HepG2 (cell line): ENCODE measurements around the gene CD248. TPM values are rescaled to one million over a fixed set of nuclear protein-coding genes. Genes with fewer than 3 reads are reported as not detected.

Experiments used
- IKZF4 ChIP-seq: sonication (generic); formaldehyde crosslinking; IDR thresholded peaks from 2 replicates; pipeline ENCODE4 v1.5.1; 2020; ENCODE audit warnings: borderline replicate concordance, mild to moderate bottlenecking, low read depth, missing genetic modification reagents; ENCODE audit errors: not compliant biosample characterization
- MYPOP ChIP-seq: sonication (generic); formaldehyde crosslinking; IDR thresholded peaks from 2 replicates; pipeline ENCODE4 v1.8.1; 2023; ENCODE audit warnings: mild to moderate bottlenecking, moderate library complexity, missing genetic modification reagents
- POLR2A ChIP-seq, 2 experiments: IDR thresholded peaks; 2 replicates each; pipeline ENCODE4 v1.6.1; 2011; ENCODE audit warnings: low read depth in 2 of 2, low read length in 2 of 2, mild to moderate bottlenecking in 1 of 2, moderate library complexity in 1 of 2; ENCODE audit not compliant: insufficient read depth in 1 of 2
- RBM39 ChIP-seq: fragments of 200-400 bp; formaldehyde crosslinking; IDR thresholded peaks from one replicate; pipeline ENCODE4 v1.6.1; 2018; ENCODE audit warnings: antibody characterized with exemption, mild to moderate bottlenecking, low read depth, low read length; ENCODE audit not compliant: poor library complexity, severe bottlenecking
- RNF2 ChIP-seq: fragments of 450-650 bp; conservative IDR thresholded peaks from 2 replicates; pipeline ENCODE4 v1.6.1; 2016; ENCODE audit warnings: low read depth
- SAFB2 ChIP-seq: sonication (generic); formaldehyde crosslinking; IDR thresholded peaks from 2 replicates; pipeline ENCODE4 v1.5.1; 2020; ENCODE audit warnings: missing genetic modification reagents, low read depth, mild to moderate bottlenecking, borderline replicate concordance
- SPEN ChIP-seq: sonication (generic); formaldehyde crosslinking; IDR thresholded peaks from 2 replicates; pipeline ENCODE4 v1.5.1; 2020; ENCODE audit warnings: low read depth, mild to moderate bottlenecking, missing genetic modification reagents
- TARDBP ChIP-seq: sonication (generic); formaldehyde crosslinking; IDR thresholded peaks from 2 replicates; pipeline ENCODE4 v1.8.0; 2022; ENCODE audit warnings: mild to moderate bottlenecking, missing genetic modification reagents
- THAP11 ChIP-seq: IDR thresholded peaks from 2 replicates; pipeline ENCODE4 v1.6.1; 2016; ENCODE audit warnings: missing biosample characterization, missing genetic modification reagents
- THRA ChIP-seq: sonication (generic); formaldehyde crosslinking; IDR thresholded peaks from 2 replicates; pipeline ENCODE4 v1.4.0; 2020; ENCODE audit warnings: missing genetic modification reagents, borderline replicate concordance
- TOPORS ChIP-seq: sonication (generic); formaldehyde crosslinking; IDR thresholded peaks from 2 replicates; pipeline ENCODE4 v1.8.0; 2023; ENCODE audit warnings: mild to moderate bottlenecking, missing genetic modification reagents
- ZBTB7B ChIP-seq: sonication (generic); formaldehyde crosslinking; IDR thresholded peaks from 2 replicates; pipeline ENCODE4 v1.4.0; 2020; ENCODE audit warnings: missing genetic modification reagents
- ZNF512B ChIP-seq: sonication (generic); formaldehyde crosslinking; IDR thresholded peaks from 2 replicates; pipeline ENCODE4 v1.5.1; 2020; ENCODE audit warnings: missing genetic modification reagents, mild to moderate bottlenecking, borderline replicate concordance
- ZNF558 ChIP-seq: sonication (generic); formaldehyde crosslinking; IDR thresholded peaks from 2 replicates; pipeline ENCODE4 v1.9.0; 2022; ENCODE audit warnings: mild to moderate bottlenecking, missing genetic modification reagents, borderline replicate concordance
- ZNF670 ChIP-seq: sonication (generic); formaldehyde crosslinking; IDR thresholded peaks from 2 replicates; pipeline ENCODE4 v1.8.0; 2022; ENCODE audit warnings: mild to moderate bottlenecking, missing genetic modification reagents, borderline replicate concordance
- ZNF691 ChIP-seq: sonication (generic); formaldehyde crosslinking; IDR thresholded peaks from 2 replicates; pipeline ENCODE4 v1.4.0; 2020; ENCODE audit warnings: missing genetic modification reagents, low read depth, mild to moderate bottlenecking, borderline replicate concordance
- ZNF737 ChIP-seq: sonication (generic); formaldehyde crosslinking; IDR thresholded peaks from 2 replicates; pipeline ENCODE4 v1.5.0; 2020; ENCODE audit warnings: missing genetic modification reagents, mild to moderate bottlenecking, borderline replicate concordance
- ZSCAN12 ChIP-seq: sonication (generic); formaldehyde crosslinking; IDR thresholded peaks from 2 replicates; pipeline ENCODE4 v1.9.0; 2021; ENCODE audit warnings: mild to moderate bottlenecking, missing genetic modification reagents
- ZSCAN30 ChIP-seq: sonication (generic); formaldehyde crosslinking; IDR thresholded peaks from 2 replicates; pipeline ENCODE4 v1.5.0; 2020; ENCODE audit warnings: mild to moderate bottlenecking, missing genetic modification reagents
- polyA plus RNA-seq, 8 experiments: library from polyadenylated mRNA; depleted of rRNA in 3 of 8; stranded (reverse) in 7 of 8; unstranded in 1 of 8; fragments of >200 nt; fragmentation: Illumina TruSeq in 4 of 8; extraction: Trizol in 4 of 8; gene quantifications; 2 replicates each; pipeline versions ENCODE4 v1.2.1 to v1.2.3, GENCODE V29; 2011 to 2016; ENCODE audit warnings: low read depth in 4 of 8, missing spikeins in 1 of 8, mixed read lengths in 1 of 8; ENCODE audit not compliant: insufficient read depth in 1 of 8
- total RNA-seq, 5 experiments: library from RNA; depleted of rRNA; stranded (reverse); fragments of >200 nt; fragmentation: Illumina TruSeq; extraction: Trizol; gene quantifications; 2 replicates each; pipeline ENCODE4 v1.2.3, GENCODE V29; 2016; ENCODE audit warnings: low read depth in 1 of 5
- TF ChIP-seq, protein P1 (sequence below): IDR thresholded peaks from 2 replicates; pipeline ENCODE4 v1.6.1; 2016; ENCODE audit warnings: mild to moderate bottlenecking, missing biosample characterization, missing genetic modification reagents

CD248 gene
- total and polyA plus RNA-seq, 2 of the 13 experiments (the other 11 are each of a cell fraction or from before 2014, with no cell fraction given) = 0.25 to 0.35 TPM

DNA sequence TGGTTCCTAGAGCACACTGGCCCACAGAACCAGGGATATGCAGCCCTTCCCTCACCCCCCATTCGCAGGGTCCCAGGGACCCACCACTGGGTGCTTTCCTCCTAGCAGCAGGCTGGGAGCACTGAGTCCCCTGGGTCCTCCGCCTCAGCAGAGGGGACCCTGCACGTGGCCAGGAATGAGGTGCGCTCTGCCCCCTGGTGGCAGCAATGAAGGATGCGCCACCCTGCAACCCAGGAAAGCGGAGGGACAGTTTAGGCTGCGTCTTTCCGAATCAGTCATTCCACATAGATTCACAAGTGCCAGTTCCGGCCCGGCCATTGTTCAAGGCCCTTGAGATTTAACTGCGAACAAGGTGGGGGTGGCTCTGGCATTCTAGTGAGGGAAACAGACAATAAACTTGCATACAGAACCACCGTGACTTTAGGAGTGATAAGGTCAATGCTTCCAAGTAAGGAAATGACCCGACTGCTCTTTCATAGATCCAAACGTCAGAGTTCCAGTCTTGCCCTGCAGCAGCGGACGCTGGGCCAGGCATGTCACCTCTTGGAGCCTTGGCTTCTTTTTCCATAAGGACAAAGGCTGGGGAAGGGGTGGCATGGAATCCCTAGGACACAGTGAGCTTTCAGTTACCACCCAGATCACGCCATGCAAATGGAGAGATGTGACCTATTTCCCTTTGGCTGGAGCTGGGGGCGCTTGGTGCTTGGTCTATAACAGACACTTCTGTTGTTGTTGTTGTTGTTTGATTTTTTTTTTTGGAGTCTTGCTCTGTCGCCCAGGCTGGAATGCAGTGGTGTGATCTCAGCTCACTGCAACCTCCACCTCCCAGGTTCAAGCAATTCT is 11.7 kb upstream of the CD248 start (continued):
- 0 out of 2 replicates have a peak, but pooled peaks have one; percentile 52 for TF ChIP-seq SAFB2 (CRISPR knock-in tag)
- TF ChIP-seq ZNF737 = no peak
- peak; percentile 74; the same call in 1 of the 2 replicates for TF ChIP-seq RNF2
- TF ChIP-seq ZNF512B (CRISPR knock-in tag) = no peak
- TF ChIP-seq SPEN = peak; percentile 78
- TF ChIP-seq THRA (CRISPR knock-in tag) = peak; percentile 60
- TF ChIP-seq RBM39 = no peak
- no peak for TF ChIP-seq ZNF558 (CRISPR knock-in tag)
- peak; percentile 74; the same call in 1 of the 2 replicates for TF ChIP-seq ZNF691 (CRISPR knock-in tag)
- TF ChIP-seq IKZF4 (CRISPR knock-in tag) = no peak
- TF ChIP-seq POLR2A (IDR thresholded peaks at IDR 0.05; ENCODE audit: insufficient read depth in 1 of 2, low read depth in 2 of 2, low read length in 2 of 2) = no peak
- peak; percentile 97 for TF ChIP-seq MYPOP (CRISPR knock-in tag)
- peak; percentile 68; the same call in 1 of the 2 replicates for TF ChIP-seq THAP11 (CRISPR knock-in tag)
- peak; percentile 85 for TF ChIP-seq ZSCAN30 (CRISPR knock-in tag)
- TF ChIP-seq, protein P1, sequence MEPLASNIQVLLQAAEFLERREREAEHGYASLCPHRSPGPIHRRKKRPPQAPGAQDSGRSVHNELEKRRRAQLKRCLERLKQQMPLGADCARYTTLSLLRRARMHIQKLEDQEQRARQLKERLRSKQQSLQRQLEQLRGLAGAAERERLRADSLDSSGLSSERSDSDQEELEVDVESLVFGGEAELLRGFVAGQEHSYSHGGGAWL (CRISPR knock-in tag) = peak; percentile 75
- TF ChIP-seq TARDBP (CRISPR knock-in tag) = peak; percentile 55; the same call in 1 of the 2 replicates
- TF ChIP-seq TOPORS (CRISPR knock-in tag) = 0 out of 2 replicates have a peak, but pooled peaks have one; percentile 54
- no peak for TF ChIP-seq ZSCAN12 (CRISPR knock-in tag)
- TF ChIP-seq ZNF670 (CRISPR knock-in tag) = no peak
- TF ChIP-seq ZBTB7B (CRISPR knock-in tag) = peak; percentile 87
